Gastrocnemius medialis (tissue), 4 donors: Measurements from ENCODE around the gene CYTH3.

Source experiments
- POLR2A ChIP-seq, 2 donors: fragments of 450-650 bp; IDR thresholded peaks; one replicate each; pipeline ENCODE4 v1.6.1; 2017; ENCODE audit warnings: antibody characterized with exemption in 2 of 2, mild to moderate bottlenecking in 2 of 2, moderate library complexity in 2 of 2
- TF ChIP-seq, protein P1 (sequence below), 5 experiments: fragments of 450-650 bp in 3 of 5; fragments of 200-600 bp in 2 of 5; sonication (generic) in 2 of 5; IDR thresholded peaks in 4 of 5; conservative IDR thresholded peaks in 1 of 5; 1 replicate in 4 of 5; 2 replicates in 1 of 5; pipeline ENCODE4 v1.5.1; 2016 to 2019; ENCODE audit warnings: antibody characterized with exemption in 5 of 5, mild to moderate bottlenecking in 3 of 5, moderate library complexity in 3 of 5

DNA sequence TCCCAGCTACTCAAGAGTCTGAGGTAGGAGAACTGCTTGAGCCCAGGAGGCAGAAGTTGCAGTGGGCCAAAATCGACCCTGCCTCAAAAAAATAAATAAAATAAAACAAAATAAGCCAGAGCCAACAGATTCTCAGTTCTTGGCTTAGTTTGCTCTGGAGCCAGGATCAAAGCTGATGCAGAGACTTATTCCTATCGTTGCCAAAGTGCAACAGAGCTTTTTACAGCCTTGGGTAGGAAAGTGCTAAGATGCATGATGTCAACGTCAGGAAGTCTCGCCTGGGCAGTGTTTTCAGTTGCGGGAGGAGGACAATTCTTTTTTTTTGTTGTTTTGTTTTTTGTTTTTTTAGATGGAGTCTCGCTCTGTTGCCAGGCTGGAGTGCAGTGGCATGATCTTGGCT lies 43.8 kb upstream of the CYTH3 start:
- TF ChIP-seq, protein P1, sequence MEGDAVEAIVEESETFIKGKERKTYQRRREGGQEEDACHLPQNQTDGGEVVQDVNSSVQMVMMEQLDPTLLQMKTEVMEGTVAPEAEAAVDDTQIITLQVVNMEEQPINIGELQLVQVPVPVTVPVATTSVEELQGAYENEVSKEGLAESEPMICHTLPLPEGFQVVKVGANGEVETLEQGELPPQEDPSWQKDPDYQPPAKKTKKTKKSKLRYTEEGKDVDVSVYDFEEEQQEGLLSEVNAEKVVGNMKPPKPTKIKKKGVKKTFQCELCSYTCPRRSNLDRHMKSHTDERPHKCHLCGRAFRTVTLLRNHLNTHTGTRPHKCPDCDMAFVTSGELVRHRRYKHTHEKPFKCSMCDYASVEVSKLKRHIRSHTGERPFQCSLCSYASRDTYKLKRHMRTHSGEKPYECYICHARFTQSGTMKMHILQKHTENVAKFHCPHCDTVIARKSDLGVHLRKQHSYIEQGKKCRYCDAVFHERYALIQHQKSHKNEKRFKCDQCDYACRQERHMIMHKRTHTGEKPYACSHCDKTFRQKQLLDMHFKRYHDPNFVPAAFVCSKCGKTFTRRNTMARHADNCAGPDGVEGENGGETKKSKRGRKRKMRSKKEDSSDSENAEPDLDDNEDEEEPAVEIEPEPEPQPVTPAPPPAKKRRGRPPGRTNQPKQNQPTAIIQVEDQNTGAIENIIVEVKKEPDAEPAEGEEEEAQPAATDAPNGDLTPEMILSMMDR (IDR thresholded peaks at IDR 0.05 in 4 of 5, conservative IDR thresholded peaks at IDR 0.05 in 1 of 5) = no peak
- TF ChIP-seq POLR2A (IDR thresholded peaks at IDR 0.05) = no peak
